Hematopoietic multipotent progenitor cell treated with erythropoietin and hydrocortisone succinate and interleukin-3 and kit ligand, for 6 days (in vitro differentiated cells): ENCODE data around the gene CCDC172.
"Not testable (repeated sequence)": the region's sequence is repeated elsewhere in the genome, so short reads cannot be mapped to it uniquely, and the experiment has no call there.

Experiments
- DNase-seq: peaks from one replicate; pipeline ENCODE4 v3.0.0-alpha.2; 2015

The CCDC172 gene

DNA sequence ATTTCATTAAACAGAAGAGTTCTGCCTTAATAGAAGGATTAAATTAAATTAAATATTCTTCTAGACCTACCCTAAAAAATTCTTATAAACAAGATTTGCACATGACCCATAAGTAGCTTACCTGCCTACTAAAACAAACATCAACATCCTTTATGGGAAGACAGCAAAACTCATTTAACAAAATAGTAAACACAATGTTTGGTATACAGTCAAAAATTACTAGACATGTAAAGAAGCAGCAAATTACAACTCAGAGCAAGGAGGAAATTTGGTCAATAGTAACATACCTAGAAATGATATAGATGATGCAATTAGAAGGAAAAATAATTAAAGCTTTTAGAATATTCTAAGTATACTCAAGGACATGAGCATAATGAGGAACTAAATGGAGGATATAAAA, 27.9 kb downstream of the CCDC172 start:
- DNase-seq, result no peak

- DNase-seq, result no peak
Observed at GRCh38 chr10:116353817-116354216, 29.6 kb downstream of the CCDC172 start.

DNA sequence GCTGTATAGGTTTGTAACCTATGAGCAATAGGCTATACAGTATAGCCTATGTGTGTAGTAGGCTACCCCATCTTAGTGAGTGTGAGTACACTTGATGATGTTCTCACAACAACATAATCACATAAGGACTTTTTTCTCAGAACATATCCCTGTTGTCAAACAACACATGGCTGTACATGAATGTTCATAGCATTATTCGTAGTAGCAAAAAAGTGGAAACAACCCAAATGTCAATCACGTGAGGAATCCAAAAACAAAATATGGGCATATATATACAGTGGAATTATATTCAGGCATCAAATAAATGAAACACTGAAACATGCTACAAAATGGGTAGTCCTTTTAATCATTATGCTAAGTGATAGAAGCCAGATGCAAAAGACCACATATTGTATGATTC, 31.1 kb downstream of the CCDC172 start:
- no peak for DNase-seq

DNA sequence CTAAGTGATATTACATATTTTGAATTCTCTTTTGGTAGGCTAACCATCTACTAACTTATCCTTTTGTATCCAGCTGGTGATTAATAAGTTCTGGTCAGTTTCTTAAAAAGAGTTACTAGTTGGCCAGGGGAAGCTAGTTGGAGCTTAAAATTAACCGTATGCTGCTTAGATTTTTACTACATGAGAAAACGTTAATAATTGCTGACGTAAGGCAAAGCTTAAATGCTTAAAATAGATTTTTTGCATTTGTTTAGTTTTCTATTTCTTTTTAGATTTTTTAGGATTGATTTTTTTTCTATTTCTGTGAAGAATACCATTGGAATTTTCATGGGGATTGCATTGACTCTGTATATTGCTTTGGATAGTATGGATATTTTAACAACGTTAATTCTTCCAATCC, 32.6 kb downstream of the CCDC172 start:
- no peak for DNase-seq

DNA sequence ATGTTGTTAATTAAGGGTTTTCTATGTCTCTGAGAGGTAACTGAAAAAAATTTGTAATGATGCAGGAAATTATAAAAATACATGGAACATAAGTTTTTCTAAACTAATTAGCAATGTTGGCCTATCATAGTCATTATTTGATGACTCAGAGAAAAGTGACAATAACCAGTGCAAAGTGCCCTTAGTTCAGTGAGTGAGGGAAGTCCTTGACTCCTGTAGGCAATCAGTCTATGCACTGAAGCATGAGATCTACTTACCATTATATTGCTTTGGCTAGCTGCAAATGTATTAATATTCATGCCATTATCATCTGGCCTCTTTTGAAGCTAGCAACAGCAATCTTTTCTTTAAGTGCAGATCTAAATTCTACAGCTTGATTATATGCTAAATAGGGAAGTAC, 40.6 kb downstream of the CCDC172 start:
- no peak for DNase-seq

DNA sequence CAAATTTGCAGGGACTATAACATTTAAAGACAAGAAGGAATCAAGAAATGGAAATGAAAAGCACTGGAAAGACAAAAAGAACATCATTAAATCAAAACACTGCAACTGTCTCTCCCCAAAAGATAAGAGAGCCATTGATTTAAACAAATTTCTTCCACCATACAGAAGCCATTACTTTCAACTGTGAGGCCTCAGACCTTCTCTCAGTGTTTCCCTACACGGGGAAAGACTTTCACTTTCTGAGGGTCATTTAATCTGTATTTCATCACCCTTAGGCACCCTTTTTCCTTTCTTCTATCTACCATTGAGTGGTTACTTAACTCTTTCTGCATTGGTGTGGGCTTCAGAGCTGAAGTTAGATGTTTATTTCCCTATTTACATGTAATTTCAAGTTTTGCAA, 47.5 kb downstream of the CCDC172 start:
- DNase-seq, result no peak

GRCh38 chr10:116382290-116382689, 58.0 kb downstream of the CCDC172 start:
- no peak for DNase-seq

- DNase-seq, result no peak
Observed at GRCh38 chr10:116385311-116385710, 61.1 kb downstream of the CCDC172 start.

GRCh38 chr10:116385994-116386809, 62.0 kb downstream of the CCDC172 start:
- DNase-seq, result peak; percentile 44

GRCh38 chr10:116393246-116393831, 69.1 kb downstream of the CCDC172 start:
- not testable (repeated sequence) for DNase-seq

- no peak for DNase-seq
Observed at GRCh38 chr10:116395223-116395985, 71.2 kb downstream of the CCDC172 start.

GRCh38 chr10:116398224-116398623, 74.0 kb downstream of the CCDC172 start:
- DNase-seq, result no peak

DNA sequence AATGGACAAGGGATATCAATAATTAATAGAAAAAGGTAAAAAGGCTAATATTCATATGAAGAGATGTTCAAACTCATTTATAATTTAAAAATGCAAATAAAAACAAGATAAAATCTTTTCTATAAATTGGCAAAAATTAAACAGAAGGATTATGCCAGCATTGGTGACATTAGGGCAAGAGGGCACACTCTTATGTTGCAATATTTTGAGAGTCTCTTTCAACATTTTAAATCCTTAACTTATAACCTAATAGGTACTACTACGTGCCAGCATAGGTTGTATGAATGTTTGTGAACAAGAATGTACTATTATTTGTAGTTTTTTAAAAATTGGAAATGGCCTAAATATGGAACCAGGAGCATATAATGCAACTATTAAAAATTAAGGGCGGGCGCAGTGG, 78.6 kb downstream of the CCDC172 start:
- DNase-seq, result no peak

DNA sequence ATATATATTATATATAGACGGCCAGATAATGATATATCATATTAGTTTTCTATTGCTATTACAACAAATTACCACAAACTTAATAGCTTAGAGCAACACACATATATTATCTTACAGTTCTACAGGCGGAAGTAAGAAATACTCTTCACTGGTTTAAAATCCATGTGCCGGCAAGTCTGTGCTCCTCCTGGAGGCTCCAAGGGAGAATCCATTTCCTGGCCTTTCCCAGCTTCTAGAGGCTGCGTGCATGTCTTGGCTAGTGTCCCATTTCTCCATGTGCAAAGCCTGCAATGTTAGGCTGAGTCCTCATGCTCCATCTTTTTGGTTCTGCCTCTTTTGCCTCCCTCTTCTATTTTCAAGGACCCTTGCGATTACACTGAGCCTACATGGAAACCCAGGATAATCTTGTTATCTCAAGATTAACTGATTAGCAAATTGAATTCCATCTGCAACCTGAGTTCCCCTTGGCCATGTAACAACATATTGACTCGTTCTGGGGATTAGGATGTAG, 79.5 kb downstream of the CCDC172 start:
- DNase-seq, result no peak

DNA sequence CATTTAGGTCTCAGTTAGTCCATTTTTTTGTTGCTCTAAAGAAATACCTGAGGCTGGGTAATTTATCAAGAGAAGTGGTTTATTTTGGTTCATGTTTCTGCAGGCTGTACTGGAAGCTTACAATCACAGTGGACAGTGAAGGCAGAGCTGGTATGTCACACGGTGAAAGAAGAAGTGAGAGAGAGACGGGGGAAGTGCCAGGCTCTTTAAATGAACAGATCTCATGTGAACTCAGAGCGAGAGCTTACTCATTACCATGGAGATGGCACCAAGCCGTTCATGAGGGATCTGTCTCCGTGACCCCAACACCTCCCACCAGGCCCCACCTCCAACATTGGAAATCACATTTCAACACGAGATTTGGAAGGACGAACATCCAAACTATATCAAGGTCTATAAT, 84.5 kb downstream of the CCDC172 start:
- no peak for DNase-seq

- DNase-seq, result no peak
Observed at GRCh38 chr10:116410351-116410750, 86.1 kb downstream of the CCDC172 start.

GRCh38 chr10:116417821-116418220, 93.6 kb downstream of the CCDC172 start:
- no peak for DNase-seq

DNA sequence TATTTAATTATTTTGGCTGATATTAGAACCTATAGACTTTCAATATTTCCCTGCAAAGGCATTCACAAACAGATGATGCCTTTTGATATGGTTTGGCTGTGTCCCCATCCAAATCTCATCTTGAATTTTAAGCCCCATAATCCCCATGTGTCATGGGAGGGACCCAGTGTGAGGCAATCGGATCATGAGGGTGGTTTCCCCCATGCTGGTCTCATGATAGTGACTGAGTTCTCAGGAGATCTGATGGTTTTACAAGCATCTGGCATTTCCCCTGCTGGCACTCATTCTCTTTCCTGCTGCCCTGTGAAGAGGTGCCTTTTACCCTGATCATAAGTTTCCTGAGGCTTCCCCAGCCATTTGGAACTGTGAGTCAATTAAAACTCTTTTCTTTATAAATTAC, 94.1 kb downstream of the CCDC172 start:
- no peak for DNase-seq

DNA sequence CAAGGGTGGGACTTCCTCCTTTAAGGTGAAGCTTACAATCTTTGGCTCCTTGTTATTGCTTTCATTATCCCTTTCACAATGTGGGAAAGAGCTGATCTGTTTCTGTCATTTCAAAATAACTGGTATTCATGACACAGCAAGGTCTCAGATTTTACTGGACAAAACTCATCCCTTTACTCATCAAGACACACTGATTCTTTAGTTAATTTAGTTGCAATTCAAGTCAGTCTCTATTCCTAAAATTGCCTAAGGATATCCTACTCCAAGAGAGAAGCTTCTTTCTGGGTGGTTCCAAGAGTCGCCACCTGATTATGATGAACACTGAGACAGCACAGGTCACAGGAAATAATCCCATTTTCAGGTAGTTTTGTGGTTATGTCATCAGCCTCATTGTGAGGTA, 97.6 kb downstream of the CCDC172 start:
- DNase-seq, result no peak

GRCh38 chr10:116427671-116428070, 103.4 kb downstream of the CCDC172 start, which contains the start of gene PNLIPRP3:
PNLIPRP3 (plus strand) TSS chr10:116427847; CDS start chr10:116428013, 166 bp downstream.
- DNase-seq, result no peak

GRCh38 chr10:116429288-116429977, 105.2 kb downstream of the CCDC172 start:
- no peak for DNase-seq
